Activated CD4-positive, alpha-beta T cell treated with anti-CD3 and anti-CD28 coated beads for 24 hours (primary cell): ENCODE results near the gene CYB561A3.

Experiments
- DNase-seq, 2 donors: peaks; one replicate each; pipeline ENCODE4 v3.0.0-alpha.2; 2020; ENCODE audit warnings: low read depth in 2 of 2

The CYB561A3 gene

DNA sequence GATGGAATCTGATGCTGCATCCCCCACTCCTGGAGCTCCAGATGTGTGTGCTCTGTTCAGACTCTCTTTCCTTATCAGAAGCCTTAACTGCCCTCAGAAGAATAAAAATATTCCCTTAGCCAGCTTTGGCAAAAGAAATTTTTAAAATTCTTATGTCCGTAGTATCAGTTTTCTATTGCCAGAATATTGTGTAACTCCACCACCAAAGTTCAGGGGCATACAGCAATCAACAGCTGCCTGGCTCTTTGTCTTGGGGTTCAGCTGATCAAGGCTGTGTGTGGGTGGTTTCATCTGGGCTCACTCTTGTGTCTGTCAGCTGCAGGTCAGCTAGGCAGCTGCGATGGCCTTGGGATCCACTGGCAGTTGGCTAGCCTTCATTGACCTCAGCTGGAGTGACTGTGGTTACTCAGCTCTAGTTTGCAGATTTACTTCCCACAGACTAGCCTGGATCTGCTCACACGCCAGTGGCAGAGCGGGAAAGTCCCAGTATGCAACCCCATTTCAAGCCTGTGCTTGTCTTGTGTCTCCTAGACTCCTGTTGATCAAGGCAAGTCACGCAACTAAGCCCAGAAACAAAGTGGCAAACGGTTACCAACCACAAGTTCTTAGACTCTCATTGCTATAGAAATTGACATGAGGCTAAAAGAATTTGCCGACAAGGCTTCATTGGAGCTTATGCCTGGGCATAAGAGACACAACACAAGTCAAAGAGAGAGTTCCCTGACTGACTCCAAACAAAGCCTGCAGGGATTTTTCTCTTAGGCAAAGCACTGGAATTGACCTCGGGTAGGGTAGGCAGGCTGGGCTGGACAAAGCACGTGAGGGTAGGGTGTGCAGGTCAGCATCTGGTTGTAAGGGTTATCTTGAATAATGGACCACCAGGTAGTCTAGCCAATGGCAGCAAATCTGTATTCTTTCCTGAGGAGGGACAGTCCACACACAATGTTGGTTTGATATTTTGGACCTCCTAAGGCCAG, 8.0 kb upstream of the CYB561A3 start:
- no peak for DNase-seq

DNA sequence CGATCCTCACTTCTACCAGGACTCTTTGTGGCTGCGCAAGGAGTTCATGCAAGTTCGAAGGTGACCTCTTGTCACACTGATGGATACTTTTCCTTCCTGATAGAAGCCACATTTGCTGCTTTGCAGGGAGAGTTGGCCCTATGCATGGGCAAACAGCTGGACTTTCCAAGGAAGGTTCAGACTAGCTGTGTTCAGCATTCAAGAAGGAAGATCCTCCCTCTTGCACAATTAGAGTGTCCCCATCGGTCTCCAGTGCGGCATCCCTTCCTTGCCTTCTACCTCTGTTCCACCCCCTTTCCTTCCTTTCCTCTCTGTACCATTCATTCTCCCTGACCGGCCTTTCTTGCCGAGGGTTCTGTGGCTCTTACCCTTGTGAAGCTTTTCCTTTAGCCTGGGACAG, 7.0 kb upstream of the CYB561A3 start:
- no peak for DNase-seq

DNA sequence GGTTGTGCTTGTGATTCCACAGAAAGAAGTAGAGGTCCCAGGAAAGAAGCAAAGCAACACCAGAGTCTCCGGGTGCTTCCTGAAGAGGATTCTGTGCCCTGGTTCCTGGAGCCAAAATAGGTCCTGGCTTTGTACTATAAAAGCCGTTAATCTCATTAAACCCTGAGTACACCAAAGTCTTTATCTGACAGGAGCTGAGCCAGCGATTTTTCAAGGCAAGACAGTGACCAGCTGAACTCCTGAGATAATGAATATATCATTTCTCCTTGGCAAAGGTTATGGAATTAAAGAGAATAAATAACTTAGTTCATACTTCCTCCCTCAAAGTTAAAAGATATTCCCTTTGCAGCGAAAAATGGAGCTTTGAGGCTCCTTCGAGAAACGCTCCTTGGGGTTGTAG, 5.7 kb upstream of the CYB561A3 start:
- no peak for DNase-seq

DNA sequence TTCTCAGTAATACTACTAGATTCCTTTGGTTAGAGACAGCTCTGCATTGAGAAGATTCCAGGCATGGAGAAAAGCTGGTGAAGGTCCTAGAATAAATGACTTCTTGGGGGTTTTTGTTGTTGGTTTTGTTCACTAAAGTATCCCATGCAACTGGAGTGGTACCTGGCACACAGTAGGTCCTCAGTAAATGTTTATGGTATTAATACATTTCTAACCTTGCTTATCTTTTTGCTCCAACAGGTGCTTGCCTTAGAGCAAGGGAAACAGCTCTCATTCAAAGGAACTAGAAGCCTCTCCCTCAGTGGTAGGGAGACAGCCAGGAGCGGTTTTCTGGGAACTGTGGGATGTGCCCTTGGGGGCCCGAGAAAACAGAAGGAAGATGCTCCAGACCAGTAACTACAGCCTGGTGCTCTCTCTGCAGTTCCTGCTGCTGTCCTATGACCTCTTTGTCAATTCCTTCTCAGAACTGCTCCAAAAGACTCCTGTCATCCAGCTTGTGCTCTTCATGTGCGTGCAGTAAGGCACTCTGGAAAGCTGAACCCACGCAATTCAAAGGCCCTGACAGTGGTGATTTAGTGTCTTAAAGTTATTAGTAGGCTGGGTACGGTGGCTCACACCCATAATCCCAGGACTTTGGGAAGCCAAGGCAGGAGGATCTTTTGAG, 2.5 kb upstream of the CYB561A3 start:
- no peak for DNase-seq

DNA sequence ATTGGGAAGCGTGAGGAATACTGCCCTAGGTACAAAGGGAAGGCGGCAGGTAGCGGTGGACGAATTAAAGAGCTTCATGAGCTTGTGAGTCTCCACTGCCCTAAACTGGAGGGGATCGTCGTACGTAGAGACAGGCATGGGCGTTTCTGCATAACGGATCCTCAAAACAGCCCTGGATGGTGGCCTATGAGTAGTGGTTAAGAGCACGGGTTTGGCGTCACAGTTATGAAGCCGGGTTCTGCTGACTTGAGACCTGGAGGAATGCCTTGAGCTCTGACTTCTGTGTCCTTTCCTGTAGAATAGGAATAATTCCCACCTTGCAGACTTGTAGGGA, 827 bp upstream of the CYB561A3 start:
- DNase-seq, result no peak

DNA sequence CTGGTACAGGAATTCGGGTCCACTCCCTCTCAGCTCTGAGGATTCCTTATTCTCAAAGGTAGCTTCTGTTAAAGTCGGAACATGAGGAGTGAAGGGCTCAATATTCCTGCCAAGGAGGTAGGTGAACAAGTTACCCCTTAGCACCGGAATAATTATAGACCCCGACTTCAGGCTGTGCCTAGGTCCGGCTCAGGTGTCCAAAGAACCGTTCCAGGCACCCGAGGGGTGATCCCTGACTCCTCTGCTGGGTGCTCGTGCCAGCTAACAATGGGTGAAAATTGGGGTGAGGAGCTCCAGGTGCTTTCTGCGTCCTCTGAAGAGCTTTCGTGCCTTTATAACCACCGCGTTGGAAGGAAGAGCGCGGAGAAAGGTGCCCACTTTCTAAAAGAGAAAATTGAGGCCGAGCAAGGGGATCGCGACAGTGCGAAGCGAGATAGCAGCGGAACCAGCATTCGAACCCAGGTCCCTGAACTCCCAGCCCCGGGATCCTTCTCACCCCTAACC, 393 bp downstream of the CYB561A3 start:
- DNase-seq, result no peak

DNA sequence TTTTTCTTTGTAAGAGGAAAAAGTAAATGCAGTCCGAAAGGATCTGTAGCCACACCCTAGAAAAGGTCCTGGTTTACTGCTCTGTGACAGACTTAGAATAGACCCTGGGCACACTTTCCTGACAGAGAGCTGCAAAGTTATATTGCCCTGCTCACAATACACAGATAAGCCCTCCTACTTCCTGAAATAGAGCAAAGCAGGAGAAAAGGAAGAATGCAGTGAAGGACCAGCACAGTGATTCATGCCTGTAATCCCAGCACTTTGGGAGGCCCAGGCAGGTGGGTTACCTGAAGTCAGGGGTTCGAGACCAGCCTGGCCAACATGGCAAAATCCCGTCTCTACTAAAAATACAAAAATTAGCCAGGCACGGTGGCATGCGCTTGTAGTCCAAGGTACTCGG, 2.2 kb downstream of the CYB561A3 start:
- no peak for DNase-seq

DNA sequence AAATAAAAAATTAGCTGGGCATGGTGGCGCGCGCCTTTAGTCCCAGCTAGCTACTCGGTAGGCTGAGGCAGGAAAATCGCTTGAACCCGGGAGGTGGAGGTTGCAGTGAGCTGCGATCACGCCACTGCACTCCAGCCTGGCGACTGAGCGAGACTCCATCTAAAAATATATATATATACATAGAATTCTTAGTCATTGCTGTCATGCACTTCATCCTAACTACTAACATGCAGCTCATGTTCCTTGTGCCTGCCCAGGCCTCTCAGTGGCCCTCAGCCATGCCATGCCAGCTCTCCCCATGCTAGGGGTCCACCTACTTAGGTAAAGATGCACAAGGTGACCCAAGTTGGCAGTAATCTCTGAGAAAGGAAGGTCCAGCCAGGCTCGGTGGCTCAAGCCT, 3.1 kb downstream of the CYB561A3 start:
- no peak for DNase-seq

DNA sequence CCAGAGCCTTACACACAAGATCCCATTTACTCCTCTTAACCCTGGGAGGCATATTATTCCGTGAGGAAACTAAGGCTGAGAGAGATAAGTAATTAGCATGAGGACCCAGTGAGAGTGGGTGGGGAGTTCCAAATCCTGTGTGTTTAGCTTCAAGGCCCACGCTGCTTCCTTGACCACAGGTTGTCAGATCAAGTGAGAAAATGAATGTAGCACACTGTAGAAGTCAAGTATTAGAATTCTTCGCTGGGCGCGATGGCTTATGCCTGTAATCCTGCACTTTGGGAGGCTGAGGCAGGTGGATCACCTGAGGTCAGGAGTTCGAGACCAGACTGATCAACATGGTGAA, 3.8 kb downstream of the CYB561A3 start:
- DNase-seq, result no peak

DNA sequence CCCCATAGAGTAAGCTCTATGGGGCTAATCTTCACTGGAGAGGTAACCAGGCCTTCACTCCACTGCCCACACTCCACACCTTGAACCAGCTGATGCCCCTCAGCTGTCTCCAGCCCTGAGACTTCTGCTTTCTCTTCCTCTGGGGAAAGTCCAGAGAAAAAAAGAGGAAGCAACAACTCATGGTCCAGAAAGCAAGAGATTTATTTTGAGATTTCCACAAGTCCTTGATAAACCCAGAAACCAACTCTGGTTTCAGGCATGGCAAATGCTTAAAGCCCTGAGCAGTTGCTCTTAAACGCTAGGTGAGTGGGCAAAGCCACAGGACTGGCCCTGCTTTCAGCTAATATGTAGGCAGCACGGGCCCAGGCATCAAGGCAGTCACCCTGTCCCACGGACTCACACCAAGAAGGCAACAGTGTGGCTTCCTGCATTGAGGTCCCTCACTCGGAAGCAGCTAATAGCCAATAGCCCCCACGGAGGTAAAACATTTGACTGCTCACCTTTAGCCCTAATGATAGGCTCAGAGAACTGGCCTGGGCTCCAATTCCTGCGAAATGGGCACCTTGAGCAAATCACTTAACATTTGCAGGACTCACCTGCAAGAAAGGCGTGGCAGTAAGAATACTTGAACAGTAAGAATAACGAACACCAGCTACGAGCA, 4.3 kb downstream of the CYB561A3 start:
- no peak for DNase-seq

DNA sequence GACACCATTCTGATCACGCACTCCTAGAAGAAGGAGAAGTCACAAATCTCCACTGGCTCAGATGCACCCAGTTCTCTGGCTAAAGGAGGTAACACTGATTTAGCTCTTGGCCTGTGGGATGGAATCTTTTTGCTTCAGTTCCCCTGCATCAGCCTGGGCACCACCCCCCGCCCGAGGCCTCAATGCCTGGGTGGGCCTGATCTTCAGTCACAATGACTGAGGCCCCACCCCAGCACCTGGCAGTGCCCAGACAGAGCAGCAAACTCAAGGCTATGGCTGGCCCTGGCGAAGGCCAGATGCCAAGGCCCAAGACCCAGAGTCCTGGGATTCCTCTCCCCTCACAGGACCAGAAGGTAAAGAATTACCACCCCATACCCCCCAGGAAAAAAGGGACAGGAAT, 5.0 kb downstream of the CYB561A3 start:
- DNase-seq, result no peak

DNA sequence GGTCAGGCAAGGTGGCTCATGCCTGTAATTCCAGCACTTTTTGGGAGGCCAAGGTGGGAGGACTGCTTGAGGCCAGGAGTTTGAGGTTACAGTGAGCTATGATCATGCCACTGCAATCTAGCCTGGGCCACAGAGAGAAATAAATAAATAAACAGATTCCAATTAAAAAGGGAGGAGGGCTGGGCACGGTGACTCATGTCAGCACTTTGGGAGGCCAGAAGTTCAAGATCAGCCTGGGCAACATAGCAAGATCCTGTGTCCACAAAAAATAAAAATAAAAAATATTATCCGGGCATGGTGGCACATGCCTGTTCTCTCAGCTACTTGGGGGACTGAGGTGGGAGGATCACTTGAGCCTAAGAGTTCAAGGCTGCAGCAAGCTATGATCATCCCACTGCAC, 7.5 kb downstream of the CYB561A3 start:
- no peak for DNase-seq

DNA sequence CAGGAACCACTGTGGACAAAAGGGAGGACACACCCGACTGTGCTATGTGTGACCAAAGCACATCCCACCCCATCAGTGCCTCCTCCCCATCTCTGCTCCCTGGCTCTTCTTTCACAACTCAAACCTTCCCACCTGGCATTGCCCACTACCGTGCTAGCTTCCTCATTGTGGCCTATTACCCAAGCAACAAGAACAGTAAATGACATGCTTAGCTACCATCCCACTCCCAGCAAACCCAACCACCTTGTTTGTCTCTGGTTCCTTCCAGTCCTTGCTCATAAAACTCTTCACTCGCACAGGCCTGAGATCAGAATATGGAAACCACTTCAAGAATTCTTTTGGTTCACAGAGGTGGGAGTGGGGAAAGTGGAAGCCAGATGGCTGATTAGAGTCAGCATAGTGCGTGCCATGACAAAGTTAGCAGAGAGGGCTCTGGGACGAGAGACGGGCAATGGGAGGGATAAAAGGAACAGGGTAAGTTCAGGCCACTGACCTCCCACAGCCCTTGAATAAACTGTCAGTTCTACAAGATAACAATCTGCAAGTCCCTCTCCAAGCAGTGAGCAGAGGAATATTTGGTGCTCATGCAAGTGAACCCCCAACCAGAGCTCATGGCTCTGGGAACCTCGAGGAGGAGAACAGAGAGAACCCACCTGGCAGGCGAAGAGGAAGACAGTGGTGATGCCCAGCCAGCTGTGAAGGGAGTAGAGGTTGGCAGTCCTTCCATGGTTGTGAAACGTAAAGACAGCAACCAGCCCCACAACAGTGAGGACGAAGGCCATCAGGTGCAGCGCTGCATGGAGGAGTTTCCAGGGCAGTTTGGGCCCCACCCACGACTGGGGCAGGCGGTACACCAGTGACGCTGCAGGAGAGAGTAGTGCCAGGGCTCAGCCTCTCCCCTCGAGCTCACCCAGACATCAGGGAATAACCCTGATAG, 8.3 kb downstream of the CYB561A3 start:
- no peak for DNase-seq

DNA sequence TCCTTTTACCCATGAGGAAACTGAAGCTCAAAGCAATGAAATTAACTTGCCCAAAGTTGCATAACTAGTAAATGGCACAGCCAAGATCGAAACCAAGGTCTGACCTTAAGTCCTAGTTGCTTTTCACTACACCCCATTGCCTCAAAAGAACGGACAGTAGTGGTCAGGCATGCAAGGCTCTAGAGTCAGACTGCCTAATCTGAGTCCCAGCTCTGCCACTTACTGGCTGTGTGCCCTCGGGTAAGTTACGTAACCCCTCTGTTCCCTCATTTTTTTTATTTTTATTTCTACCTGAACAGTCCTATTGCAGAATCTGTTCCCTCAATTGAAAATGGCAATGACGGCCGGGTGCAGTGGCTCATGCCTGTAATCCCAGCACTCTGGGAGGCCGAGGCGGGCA, 9.6 kb downstream of the CYB561A3 start:
- DNase-seq, result no peak

DNA sequence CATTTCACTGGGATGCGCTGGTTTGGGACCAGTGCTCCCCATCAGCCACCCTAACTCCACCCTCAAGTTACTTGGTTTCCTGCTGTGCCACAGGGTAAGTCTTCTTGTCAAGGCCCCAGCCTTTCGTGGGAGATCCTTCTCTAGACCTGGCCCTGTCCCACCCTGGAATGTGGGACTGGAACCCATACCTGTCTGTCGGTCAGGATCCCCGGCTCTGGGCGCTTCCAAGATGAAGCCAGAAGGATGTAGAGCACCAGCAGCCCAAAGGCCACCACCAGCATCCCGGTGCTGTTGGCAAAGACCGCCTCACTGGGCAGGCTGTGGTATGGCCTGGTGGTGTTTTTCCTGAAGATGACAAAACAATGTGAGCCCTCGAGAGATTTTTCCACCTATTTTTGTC, 10.9 kb downstream of the CYB561A3 start:
- no peak for DNase-seq

DNA sequence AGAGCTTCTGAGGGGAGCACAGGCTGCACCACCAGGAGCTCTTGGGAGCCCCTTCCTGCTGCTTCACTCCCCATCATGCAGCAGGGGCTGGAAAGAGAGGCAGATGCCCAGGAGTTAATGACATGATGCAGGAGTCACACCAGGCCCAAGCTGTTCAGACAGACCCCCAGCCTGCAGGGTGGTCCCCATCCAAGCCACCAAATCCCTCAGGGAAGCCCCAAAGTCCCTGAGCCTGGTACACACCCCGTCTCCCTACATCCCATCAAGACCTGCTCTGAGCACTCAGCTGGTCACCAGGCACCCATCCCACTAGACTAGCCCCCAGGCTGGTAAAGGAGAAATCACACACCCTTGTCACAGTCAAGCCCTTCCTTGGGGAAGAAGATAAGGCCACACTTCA, 11.3 kb downstream of the CYB561A3 start:
- no peak for DNase-seq

DNA sequence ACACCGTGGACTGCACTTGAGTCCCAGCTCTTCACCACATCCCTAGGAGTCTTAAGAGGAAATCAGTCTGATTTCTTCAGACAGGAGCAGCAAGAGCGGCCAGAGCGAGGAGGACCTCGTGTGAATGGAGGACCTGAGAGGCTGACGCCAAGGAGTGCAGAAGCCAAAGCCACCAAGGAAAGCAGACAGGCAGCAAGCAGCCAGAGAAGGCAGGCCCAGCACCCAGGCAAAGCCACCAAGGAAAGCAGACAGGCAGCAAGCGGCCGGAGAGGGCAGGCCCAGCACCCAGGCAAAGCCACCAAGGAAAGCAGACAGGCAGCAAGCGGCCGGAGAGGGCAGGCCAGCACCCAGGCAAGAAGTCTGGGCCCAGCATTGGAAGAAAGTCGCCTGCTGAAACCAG, 11.8 kb downstream of the CYB561A3 start:
- no peak for DNase-seq

DNA sequence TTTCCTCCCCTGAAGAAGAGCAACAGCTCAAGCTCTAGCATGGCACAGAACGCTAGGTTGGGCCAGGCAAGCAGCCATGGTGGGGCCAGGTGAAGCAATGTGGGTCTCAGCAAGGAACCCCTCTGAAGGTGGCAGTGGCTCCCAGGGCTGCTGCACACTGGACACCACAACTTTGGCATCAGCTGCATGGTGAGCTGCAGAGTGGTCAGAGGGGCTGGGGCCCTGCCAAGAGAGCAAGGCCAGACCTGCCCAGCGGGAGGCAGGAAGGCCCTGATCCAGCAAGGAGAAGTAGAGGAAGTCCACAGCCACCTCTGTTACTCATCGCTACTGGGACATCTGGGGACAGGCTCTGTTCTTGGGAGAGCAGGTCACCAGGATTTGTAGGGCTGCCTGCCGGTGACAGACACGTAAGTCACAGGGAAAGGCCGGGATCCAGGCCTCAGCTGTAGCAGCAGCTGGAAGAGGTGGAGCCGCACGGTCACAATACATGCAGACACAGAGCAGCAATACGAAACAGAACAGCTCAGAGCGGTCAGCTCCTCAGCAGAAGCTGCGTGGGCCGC, 12.4 kb downstream of the CYB561A3 start:
- no peak for DNase-seq

DNA sequence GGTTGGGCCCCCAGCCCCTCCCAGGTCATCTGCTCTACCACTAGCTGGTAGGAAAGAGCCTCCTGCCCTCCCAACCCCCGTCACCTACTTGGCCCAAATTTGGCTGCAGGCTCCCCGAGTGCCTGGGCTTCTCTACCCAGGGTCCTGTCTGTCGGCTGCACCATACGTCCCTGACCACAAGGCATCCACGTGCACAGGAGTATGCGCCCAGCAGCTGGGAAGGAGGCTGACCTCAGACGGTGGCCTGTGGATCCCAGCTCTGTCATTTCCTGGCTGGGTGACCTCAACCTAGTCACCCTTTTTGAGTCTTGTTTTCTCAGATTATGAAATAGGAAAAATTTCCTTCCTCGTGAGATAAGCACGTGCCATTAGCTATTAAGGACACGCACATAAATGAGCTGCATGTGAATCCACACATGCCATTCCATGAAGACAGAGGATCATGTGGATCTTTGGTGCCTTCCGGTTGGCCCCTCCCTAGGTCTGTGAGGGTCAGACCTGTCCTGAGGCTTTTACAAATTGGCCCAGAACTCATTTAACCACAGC, 13.7 kb downstream of the CYB561A3 start:
- no peak for DNase-seq

DNA sequence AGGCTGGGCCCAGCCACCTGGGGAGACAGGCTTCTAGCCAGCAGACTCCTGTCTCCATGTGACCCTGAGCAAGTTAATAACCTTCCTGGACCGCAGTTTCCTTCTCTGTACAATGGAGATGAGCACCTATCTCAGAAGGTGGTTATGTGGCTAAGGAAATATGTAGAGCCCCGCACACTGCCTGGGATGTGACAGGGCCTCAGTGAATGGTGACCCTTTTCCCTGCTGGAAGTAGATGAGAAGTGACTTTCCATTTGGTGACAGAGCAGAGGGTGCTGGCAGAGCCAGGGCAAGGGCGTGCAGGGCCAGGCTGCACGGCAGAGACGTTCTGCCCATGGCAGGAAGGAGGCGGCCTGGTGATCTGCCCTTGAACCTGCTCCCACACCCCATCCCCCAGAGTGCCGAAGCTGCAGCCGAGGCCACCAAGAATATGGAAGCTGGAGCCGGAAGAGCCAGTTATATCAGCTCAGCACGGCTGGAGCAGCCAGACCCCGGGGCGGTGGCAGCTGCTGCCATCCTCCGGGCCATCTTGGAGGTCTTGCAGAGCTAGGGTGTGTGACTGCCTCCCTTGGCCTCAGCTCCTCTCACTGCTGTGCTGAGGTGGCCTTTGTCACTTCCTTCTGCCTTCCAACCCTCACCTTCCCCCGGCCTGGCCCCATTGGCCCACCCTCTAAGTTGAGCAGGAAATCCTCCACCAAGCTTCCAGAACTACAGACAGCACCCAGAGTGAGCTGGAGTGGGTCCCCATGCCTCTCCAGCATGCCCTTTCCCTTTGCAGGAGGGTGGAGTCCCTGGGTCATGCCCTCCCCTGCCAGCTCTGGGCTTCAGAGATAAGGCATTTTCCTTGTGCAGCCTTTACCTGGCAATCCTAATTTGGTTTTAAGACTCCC, 15.5 kb downstream of the CYB561A3 start:
- DNase-seq, result no peak
